Keratinocyte (primary cell): ENCODE measurements around the gene PIWIL4. TPM values are rescaled to one million over a fixed set of nuclear protein-coding genes. Genes with fewer than 3 reads are reported as not detected.

ENCODE experiments used
- DNase-seq: peaks from one replicate; pipeline ENCODE4 v3.0.0-alpha.2; 2011; ENCODE audit warnings: low read depth, missing footprints, low spot score
- FAIRE-seq: peaks from 2 replicates; lab custom pipeline; 2011; peaks lifted over from hg19 to GRCh38; lab: Jason Lieb, UNC
- H2AFZ ChIP-seq: 2 replicates; pipeline ENCODE4 v1.6.0; 2012; ENCODE audit warnings: low read length, control low read depth, inconsistent platforms; ENCODE audit not compliant: control insufficient read depth
- H3K27ac ChIP-seq: 2 replicates; pipeline ENCODE4 v1.5.1; 2011; ENCODE audit warnings: low read length; ENCODE audit not compliant: control insufficient read depth, insufficient read depth
- H3K27me3 ChIP-seq: 3 replicates; pipeline ENCODE4 v1.6.0; 2011; ENCODE audit warnings: low read length; ENCODE audit not compliant: control insufficient read depth, insufficient read depth; ENCODE audit errors: extremely low read depth
- H3K36me3 ChIP-seq, 2 experiments: 2 replicates in 1 of 2; 3 replicates in 1 of 2; pipeline ENCODE4 v1.5.1; 2011; ENCODE audit warnings: low read length in 2 of 2, mild to moderate bottlenecking in 1 of 2; ENCODE audit not compliant: control insufficient read depth in 2 of 2, insufficient read depth in 2 of 2; ENCODE audit errors: extremely low read depth in 1 of 2
- H3K4me1 ChIP-seq: 3 replicates; pipeline ENCODE4 v1.5.1; 2011; ENCODE audit warnings: low read length; ENCODE audit not compliant: control insufficient read depth, insufficient read depth; ENCODE audit errors: extremely low read depth
- H3K4me2 ChIP-seq: 3 replicates; pipeline ENCODE4 v1.6.0; 2011; ENCODE audit warnings: low read depth, low read length; ENCODE audit not compliant: control insufficient read depth, insufficient read depth; ENCODE audit errors: extremely low read depth
- H3K4me3 ChIP-seq, 3 experiments: fragments of 200-600 bp in 1 of 3; sonication (generic) in 1 of 3; 2 replicates in 2 of 3; 3 replicates in 1 of 3; pipeline ENCODE4 v1.5.1; 2011 to 2016; ENCODE audit warnings: low read length in 3 of 3, mild to moderate bottlenecking in 3 of 3, control low read depth in 2 of 3, inconsistent platforms in 1 of 3, low read depth in 1 of 3, mixed read lengths in 1 of 3, mixed run types in 1 of 3, moderate library complexity in 1 of 3; ENCODE audit not compliant: control insufficient read depth in 2 of 3, insufficient read depth in 2 of 3; ENCODE audit errors: extremely low read depth in 1 of 3
- H3K79me2 ChIP-seq: 2 replicates; pipeline ENCODE4 v1.6.0; 2012; ENCODE audit warnings: low read length; ENCODE audit not compliant: control insufficient read depth, insufficient read depth
- H3K9ac ChIP-seq: 3 replicates; pipeline ENCODE4 v1.6.0; 2011; ENCODE audit warnings: low read length; ENCODE audit not compliant: control insufficient read depth, insufficient read depth; ENCODE audit errors: extremely low read depth
- H3K9me1 ChIP-seq: 3 replicates; pipeline ENCODE4 v1.6.0; 2011; ENCODE audit warnings: low read length; ENCODE audit not compliant: control insufficient read depth, insufficient read depth; ENCODE audit errors: extremely low read depth
- H3K9me3 ChIP-seq: 2 replicates; pipeline ENCODE4 v1.5.1; 2012; ENCODE audit warnings: low read depth, low read length; ENCODE audit not compliant: control insufficient read depth
- H4K20me1 ChIP-seq: 3 replicates; pipeline ENCODE4 v1.6.0; 2011; ENCODE audit warnings: low read length; ENCODE audit not compliant: control insufficient read depth, insufficient read depth; ENCODE audit errors: extremely low read depth
- CTCF ChIP-seq, 3 experiments: IDR thresholded peaks in 1 of 3; conservative IDR thresholded peaks in 1 of 3; optimal IDR thresholded peaks in 1 of 3; 2 replicates in 2 of 3; 3 replicates in 1 of 3; pipeline versions ENCODE3 to v1.5.1; 2011; ENCODE audit warnings: low read length in 3 of 3, mild to moderate bottlenecking in 3 of 3, moderate library complexity in 2 of 3, control low read depth in 1 of 3, inconsistent platforms in 1 of 3; ENCODE audit not compliant: insufficient read depth in 2 of 3; ENCODE audit errors: extremely low read depth in 1 of 3
- EZH2 ChIP-seq: IDR thresholded peaks from one replicate; pipeline ENCODE4 v1.6.1; 2012; ENCODE audit warnings: inconsistent platforms, mild to moderate bottlenecking, low read length, moderate library complexity
- dilution Hi-C: fragments of 300-500 bp; cut with MboI; formaldehyde crosslinking; loops from one replicate; pipeline ENCODE4 v1.7.0; 2020; ENCODE audit warnings: low sequenced_read_pairs; ENCODE audit not compliant: extremely low pct_ligation_motif_present
- polyA plus RNA-seq, 5 experiments: library from polyadenylated mRNA; depleted of rRNA in 3 of 5; stranded (reverse) in 3 of 5; stranded (forward) in 1 of 5; unstranded in 1 of 5; fragments of >200 nt; gene quantifications; 1 replicate in 1 of 5; 2 replicates in 3 of 5; 3 replicates in 1 of 5; pipeline versions ENCODE4 v1.2.1 to v1.2.3, GENCODE V29; 2011 to 2012; ENCODE audit warnings: missing spikeins in 2 of 5, low read depth in 1 of 5, low replicate concordance in 1 of 5

PIWIL4 gene
- polyA plus RNA-seq, 1 donor (not counting 4 experiments of a cell fraction or from before 2014, with no cell fraction given): 0.14 TPM

GRCh38 chr11:94655291-94655690 lies 88.1 kb downstream of the PIWIL4 start:
- no peak for DNase-seq
- H3K9me1 ChIP-seq: no peaks in the 10 kb centered on the region
- H3K9me3 ChIP-seq: no peaks in the 10 kb centered on the region
- H3K27ac ChIP-seq: no peak overlapping the region
- FAIRE-seq: no peak
- H3K9ac ChIP-seq: no peak overlapping the region
- H3K4me1 ChIP-seq: peaks cover 4% of the 10 kb centered on the region
- H3K36me3 ChIP-seq: no peaks in the 10 kb centered on the region
- no peaks in the 10 kb centered on the region for H4K20me1 ChIP-seq
- H3K4me3 ChIP-seq: no peak overlapping the region
- no peaks in the 10 kb centered on the region for H3K79me2 ChIP-seq
- H3K4me2 ChIP-seq: no peak overlapping the region
- no peaks in the 10 kb centered on the region for H3K27me3 ChIP-seq
- no peak overlapping the region for H2AFZ ChIP-seq
- dilution Hi-C loops: no loop called here
- no peak for TF ChIP-seq EZH2
- no peak for TF ChIP-seq CTCF (optimal IDR thresholded peaks at IDR 0.05 in 1 of 3, IDR thresholded peaks at IDR 0.05 in 1 of 3, conservative IDR thresholded peaks at IDR 0.05 in 1 of 3; ENCODE audit: extremely low read depth in 1 of 3, insufficient read depth in 2 of 3, low read length in 3 of 3)

GRCh38 chr11:94655956-94656355 lies 88.8 kb downstream of the PIWIL4 start:
- Histone ChIP-seq H3K4me1 (peaks cover 4% of the 10 kb centered on the region), H3K4me3 (no peak overlapping the region), H3K36me3 (no peaks in the 10 kb centered on the region), H3K9me3 (no peaks in the 10 kb centered on the region), H3K27me3 (no peaks in the 10 kb centered on the region), H4K20me1 (no peaks in the 10 kb centered on the region), H3K79me2 (no peaks in the 10 kb centered on the region), H3K4me2 (no peak overlapping the region), H2AFZ (no peak overlapping the region), H3K9ac (no peak overlapping the region), H3K9me1 (no peaks in the 10 kb centered on the region), H3K27ac (no peak overlapping the region)
- DNase-seq: no peak
- FAIRE-seq: no peak
- TF ChIP-seq EZH2: no peak
- TF ChIP-seq CTCF (optimal IDR thresholded peaks at IDR 0.05 in 1 of 3, IDR thresholded peaks at IDR 0.05 in 1 of 3, conservative IDR thresholded peaks at IDR 0.05 in 1 of 3; ENCODE audit: extremely low read depth in 1 of 3, insufficient read depth in 2 of 3, low read length in 3 of 3): no peak
- dilution Hi-C loops: no loop called here
